ENCODE results near the gene HIGD1C.

Gene HIGD1C

GRCh38 chr12:50990147-50990727, 37.9 kb downstream of the HIGD1C start:
- TF ChIP-seq CTCF (conservative IDR thresholded peaks at IDR 0.05; ENCODE audit: control insufficient read depth, insufficient read depth, low read depth, low read length) = no peak
- DNase-seq (ENCODE audit: low read depth) = no peak
- H3K4me3 ChIP-seq (ENCODE audit: control insufficient read depth, low read depth, low read length) = no peak overlapping the region

GRCh38 chr12:50990791-50991190, 38.4 kb downstream of the HIGD1C start:
- DNase-seq (ENCODE audit: low read depth) = no peak
- no peak for TF ChIP-seq CTCF (conservative IDR thresholded peaks at IDR 0.05; ENCODE audit: control insufficient read depth, insufficient read depth, low read depth, low read length)
- no peak overlapping the region for H3K4me3 ChIP-seq (ENCODE audit: control insufficient read depth, low read depth, low read length)

GRCh38 chr12:50991291-50991690, 38.9 kb downstream of the HIGD1C start:
- no peak overlapping the region for H3K4me3 ChIP-seq (ENCODE audit: control insufficient read depth, low read depth, low read length)
- DNase-seq (ENCODE audit: low read depth) = no peak
- TF ChIP-seq CTCF (conservative IDR thresholded peaks at IDR 0.05; ENCODE audit: control insufficient read depth, insufficient read depth, low read depth, low read length) = no peak

- no peak for DNase-seq (ENCODE audit: low read depth)
- no peak overlapping the region for H3K4me3 ChIP-seq (ENCODE audit: control insufficient read depth, low read depth, low read length)
- no peak for TF ChIP-seq CTCF (conservative IDR thresholded peaks at IDR 0.05; ENCODE audit: control insufficient read depth, insufficient read depth, low read depth, low read length)
These were observed 40.5 kb downstream of the HIGD1C start for GRCh38 chr12:50992819-50993218.

- no peak overlapping the region for H3K4me3 ChIP-seq (ENCODE audit: control insufficient read depth, low read depth, low read length)
- DNase-seq (ENCODE audit: low read depth) = no peak
- TF ChIP-seq CTCF (conservative IDR thresholded peaks at IDR 0.05; ENCODE audit: control insufficient read depth, insufficient read depth, low read depth, low read length) = no peak
These were observed 46.7 kb downstream of the HIGD1C start for GRCh38 chr12:50999093-50999492.

GRCh38 chr12:51000245-51000644, 47.9 kb downstream of the HIGD1C start:
- H3K4me3 ChIP-seq (ENCODE audit: control insufficient read depth, low read depth, low read length) = no peak overlapping the region
- peak; percentile 58 for DNase-seq (ENCODE audit: low read depth)
- no peak for TF ChIP-seq CTCF (conservative IDR thresholded peaks at IDR 0.05; ENCODE audit: control insufficient read depth, insufficient read depth, low read depth, low read length)

GRCh38 chr12:51001799-51002198, 49.5 kb downstream of the HIGD1C start:
- no peak for TF ChIP-seq CTCF (conservative IDR thresholded peaks at IDR 0.05; ENCODE audit: control insufficient read depth, insufficient read depth, low read depth, low read length)
- H3K4me3 ChIP-seq (ENCODE audit: control insufficient read depth, low read depth, low read length) = no peak overlapping the region
- DNase-seq (ENCODE audit: low read depth) = no peak

Data from fibroblast of mammary gland (primary cell).